HepG2 (cell line): ENCODE results near the gene ZNF764. TPM values are rescaled to one million over a fixed set of nuclear protein-coding genes. Genes with fewer than 3 reads are reported as not detected.

Source experiments
- ATAC-seq: fragments of 200-7000 bp; cut with Tn5 transposase; 3 replicates; pipeline ENCODE4 v1.9.1; 2020; ENCODE audit warnings: mild to moderate bottlenecking, moderate library complexity
- BruUV-seq: library from RNA; stranded (reverse); fragments of 400-500 nt; replicated peaks from 2 replicates; lab custom pipeline; 2021; lab: Mats Ljungman, UMichigan
- CTCF ChIA-PET: fragments of 300-600 bp; formaldehyde crosslinking; extraction: SDS; loops from one replicate; lab custom pipeline; 2021; ENCODE audit warnings: low total read pairs, inconsistent platforms, low intra/inter-chr PET ratio; lab: Yijun Ruan, JAX
- POLR2A ChIA-PET: fragments of 350-600 bp; sonication (Branson Sonifier 250); formaldehyde crosslinking; loops from one replicate; lab custom pipeline; 2020; ENCODE audit warnings: antibody characterized with exemption, inconsistent platforms; lab: Yijun Ruan, JAX
- DNase-seq: peaks from one replicate; pipeline ENCODE4 v3.0.0-alpha.2; 2015; ENCODE audit warnings: low spot score
- FAIRE-seq: peaks from 3 replicates; lab custom pipeline; 2011; peaks lifted over from hg19 to GRCh38; lab: Jason Lieb, UNC
- H2AFZ ChIP-seq: one replicate; pipeline ENCODE4 v1.6.1; 2011; ENCODE audit warnings: low read length, inconsistent platforms
- H3K27ac ChIP-seq: fragments of 300-600 bp; 3 replicates; pipeline ENCODE4 v1.8.0; 2011; ENCODE audit warnings: mixed run types, mild to moderate bottlenecking, mixed read lengths, low read length, inconsistent platforms; ENCODE audit not compliant: insufficient read depth; ENCODE audit errors: extremely low read length
- H3K27me3 ChIP-seq, 2 experiments: fragments of 200-600 bp in 1 of 2; 2 replicates in 1 of 2; 3 replicates in 1 of 2; pipeline versions ENCODE4 v1.6.0 to v1.8.0; 2011; ENCODE audit warnings: low read length in 2 of 2, mild to moderate bottlenecking in 2 of 2, moderate library complexity in 2 of 2, inconsistent platforms in 1 of 2; ENCODE audit not compliant: insufficient read depth in 2 of 2, control insufficient read depth in 1 of 2
- H3K36me3 ChIP-seq, 2 experiments: fragments of 200-600 bp in 1 of 2; replicated peaks in 1 of 2; 2 replicates in 1 of 2; 3 replicates in 1 of 2; pipeline versions ENCODE4 v1.5.1 to v1.8.0; 2011; ENCODE audit warnings: low read length in 2 of 2, inconsistent platforms in 1 of 2; ENCODE audit not compliant: insufficient read depth in 2 of 2, control insufficient read depth in 1 of 2
- H3K4me1 ChIP-seq: 2 replicates; pipeline ENCODE4 v1.5.1; 2012; ENCODE audit warnings: low read length, inconsistent platforms; ENCODE audit not compliant: insufficient read depth
- H3K4me2 ChIP-seq: 2 replicates; pipeline ENCODE4 v1.6.0; 2011; ENCODE audit warnings: low read depth, low read length, inconsistent platforms
- H3K4me3 ChIP-seq, 3 experiments: fragments of 200-600 bp in 1 of 3; sonication (generic), shearing (Covaris generic) in 1 of 3; replicated peaks in 1 of 3; 2 replicates each; pipeline ENCODE4 v1.5.1; 2011 to 2016; ENCODE audit warnings: low read length in 3 of 3, inconsistent platforms in 2 of 3, low read depth in 2 of 3, mild to moderate bottlenecking in 2 of 3, control low read depth in 1 of 3, mixed read lengths in 1 of 3; ENCODE audit not compliant: insufficient read depth in 1 of 3
- H3K79me2 ChIP-seq: one replicate; pipeline ENCODE4 v1.6.1; 2011; ENCODE audit warnings: low read length, inconsistent platforms; ENCODE audit not compliant: insufficient read depth
- H3K9ac ChIP-seq: 2 replicates; pipeline ENCODE4 v1.6.0; 2011; ENCODE audit warnings: mild to moderate bottlenecking, low read depth, low read length, inconsistent platforms; ENCODE audit not compliant: insufficient read depth
- H3K9me3 ChIP-seq: 2 replicates; pipeline ENCODE4 v1.5.1; 2012; ENCODE audit warnings: mild to moderate bottlenecking, low read length
- H4K20me1 ChIP-seq: 2 replicates; pipeline ENCODE4 v1.6.0; 2011; ENCODE audit warnings: inconsistent platforms, mild to moderate bottlenecking, low read length, moderate library complexity; ENCODE audit not compliant: insufficient read depth
- CTCF ChIP-seq: sonication (generic); formaldehyde crosslinking; IDR thresholded peaks from 2 replicates; pipeline ENCODE4 v1.5.0; 2020; ENCODE audit warnings: mild to moderate bottlenecking, missing genetic modification reagents, moderate library complexity
- GMEB2 ChIP-seq: IDR thresholded peaks from 2 replicates; pipeline ENCODE4 v1.6.1; 2016; ENCODE audit warnings: missing biosample characterization, missing genetic modification reagents, low read depth
- TRAFD1 ChIP-seq: sonication (generic); formaldehyde crosslinking; IDR thresholded peaks from 2 replicates; pipeline ENCODE4 v1.5.1; 2020; ENCODE audit warnings: missing genetic modification reagents, mild to moderate bottlenecking, borderline replicate concordance
- ZNF121 ChIP-seq: sonication (generic); formaldehyde crosslinking; IDR thresholded peaks from 2 replicates; pipeline ENCODE4 v1.5.0; 2020; ENCODE audit warnings: mild to moderate bottlenecking, missing genetic modification reagents
- ZNF552 ChIP-seq: sonication (generic); formaldehyde crosslinking; IDR thresholded peaks from 2 replicates; pipeline ENCODE4 v1.9.0; 2022; ENCODE audit warnings: missing genetic modification reagents, mild to moderate bottlenecking, borderline replicate concordance
- WGBS: methylation state at CpG from one replicate; pipeline ENCODE4 v1.1.6; 2017; ENCODE audit warnings: low lambda C conversion rate; 5-methylcytosine and 5-hydroxymethylcytosine counted together
- in situ Hi-C: cut with HindIII; loops from 2 replicates; pipeline ENCODE4 v1.10.0; 2017; ENCODE audit warnings: low pct_unique_long_range_greater_than_20kb; ENCODE audit not compliant: extremely low pct_ligation_motif_present
- intact Hi-C: fragments of 100-400 bp; cut with micrococcal nuclease; formaldehyde crosslinking; loops from one replicate; pipeline ENCODE4 v1.10.0; 2022; ENCODE audit not compliant: unreplicated experiment
- polyA plus RNA-seq, 8 experiments: library from polyadenylated mRNA; depleted of rRNA in 3 of 8; stranded (reverse) in 7 of 8; unstranded in 1 of 8; fragments of >200 nt; fragmentation: Illumina TruSeq in 4 of 8; extraction: Trizol in 4 of 8; gene quantifications; 2 replicates each; pipeline versions ENCODE4 v1.2.1 to v1.2.3, GENCODE V29; 2011 to 2016; ENCODE audit warnings: low read depth in 4 of 8, missing spikeins in 1 of 8, mixed read lengths in 1 of 8; ENCODE audit not compliant: insufficient read depth in 1 of 8
- total RNA-seq, 5 experiments: library from RNA; depleted of rRNA; stranded (reverse); fragments of >200 nt; fragmentation: Illumina TruSeq; extraction: Trizol; gene quantifications; 2 replicates each; pipeline ENCODE4 v1.2.3, GENCODE V29; 2016; ENCODE audit warnings: low read depth in 1 of 5

The ZNF764 gene
- total and polyA plus RNA-seq, 2 of the 13 experiments (the other 11 are each of a cell fraction or from before 2014, with no cell fraction given): 4.1 to 9.1 TPM

- FAIRE-seq: no peak
- Histone ChIP-seq H3K4me3 (no peak overlapping the region), H3K9me3 (no peaks in the 10 kb centered on the region), H3K79me2 (no peaks in the 10 kb centered on the region), H3K4me2 (no peak overlapping the region), H4K20me1 (no peaks in the 10 kb centered on the region), H2AFZ (no peak overlapping the region), H3K9ac (no peak overlapping the region), H3K36me3 (no peaks in the 10 kb centered on the region), H3K4me1 (peaks cover 12% of the 10 kb centered on the region), H3K27me3 (no peaks in the 10 kb centered on the region), H3K27ac (no peak overlapping the region)
- TF ChIP-seq GMEB2 (CRISPR knock-in tag) (no peak), ZNF121 (CRISPR knock-in tag) (peak; percentile 88)
- BruUV-seq: no TSS peak
- ATAC-seq: no peak
- intact Hi-C loops: no loop called here
- ChIA-PET POLR2A (no interaction called here), CTCF (no interaction called here)
- DNase-seq: no peak
- WGBS: 69% methylated on average over 2 of the region's 2 CpGs
- in situ Hi-C loops: no loop called here
Measured at GRCh38 chr16:30588651-30589050, 30.5 kb upstream of the ZNF764 start.

- Histone ChIP-seq H2AFZ (no peak within 1 kb of the TSS), H3K4me2 (no peak within 1 kb of the TSS), H3K4me1 (peaks cover 12% of the 10 kb centered on the region), H3K9me3 (no peaks in the 10 kb centered on the region), H3K79me2 (no peaks in the 10 kb centered on the region), H3K4me3 (no peak within 1 kb of the TSS), H3K27me3 (no peaks in the 10 kb centered on the region), H3K36me3 (peaks cover 0 to 1% of the 10 kb centered on the region in 2 experiments; a peak in 1 of 5 replicates), H3K27ac (no peak within 1 kb of the TSS), H4K20me1 (no peaks in the 10 kb centered on the region), H3K9ac (no peak within 1 kb of the TSS)
- ATAC-seq (no peak; the same call in 2 of the 3 replicates), DNase-seq (no peak), FAIRE-seq (no peak)
- in situ Hi-C loops: no loop called here
- no TSS peak for BruUV-seq
- 90% methylated on average over 44 of the region's 50 CpGs for WGBS
- CTCF ChIA-PET: no interaction called here
- intact Hi-C loops: no loop called here
- POLR2A ChIA-PET: no interaction called here
- TF ChIP-seq CTCF (CRISPR knock-in tag): 0 out of 2 replicates have a peak, but pooled peaks have one; percentile 13
- TF ChIP-seq ZNF552: no peak
- no peak for TF ChIP-seq TRAFD1
Measured at GRCh38 chr16:30585400-30586191, 27.4 kb upstream of the ZNF764 start, which contains the start of gene ZNF785. ZNF785 (minus strand) TSS chr16:30585697; CDS start chr16:30585611, 86 bp downstream.
